WI38 (cell line): ENCODE results near the gene FHDC1.

ENCODE experiments used
- H3K4me3 ChIP-seq: 2 replicates; pipeline ENCODE4 v1.5.1; 2011; ENCODE audit warnings: low read depth, mild to moderate bottlenecking, control low read depth, low read length
- TF ChIP-seq, protein P1 (sequence below): IDR thresholded peaks from 2 replicates; pipeline ENCODE4 v1.5.1; 2012; ENCODE audit warnings: low read depth, mild to moderate bottlenecking, control low read depth, low read length

The FHDC1 gene

DNA sequence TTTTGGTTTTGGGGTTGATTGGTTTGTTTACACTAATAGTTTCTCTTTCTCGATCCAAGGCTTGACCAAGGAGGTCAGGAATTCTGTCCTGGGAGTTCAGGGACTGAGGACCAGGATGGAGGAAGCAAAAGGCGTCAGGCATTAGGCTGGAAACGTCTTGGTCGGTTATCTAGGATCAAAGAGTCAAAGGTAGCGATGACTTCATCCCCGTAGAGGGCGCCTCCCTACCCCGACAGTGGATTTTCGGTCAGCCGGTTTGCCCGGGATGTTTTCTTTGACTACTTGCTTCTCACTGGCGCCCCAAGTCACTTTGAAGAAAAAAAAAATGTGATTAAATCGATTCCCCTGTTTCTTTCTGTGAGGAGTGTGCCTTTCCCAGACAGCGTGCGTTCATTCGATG is 980 bp upstream of the FHDC1 start:
- no peak overlapping the region for H3K4me3 ChIP-seq
- TF ChIP-seq, protein P1, sequence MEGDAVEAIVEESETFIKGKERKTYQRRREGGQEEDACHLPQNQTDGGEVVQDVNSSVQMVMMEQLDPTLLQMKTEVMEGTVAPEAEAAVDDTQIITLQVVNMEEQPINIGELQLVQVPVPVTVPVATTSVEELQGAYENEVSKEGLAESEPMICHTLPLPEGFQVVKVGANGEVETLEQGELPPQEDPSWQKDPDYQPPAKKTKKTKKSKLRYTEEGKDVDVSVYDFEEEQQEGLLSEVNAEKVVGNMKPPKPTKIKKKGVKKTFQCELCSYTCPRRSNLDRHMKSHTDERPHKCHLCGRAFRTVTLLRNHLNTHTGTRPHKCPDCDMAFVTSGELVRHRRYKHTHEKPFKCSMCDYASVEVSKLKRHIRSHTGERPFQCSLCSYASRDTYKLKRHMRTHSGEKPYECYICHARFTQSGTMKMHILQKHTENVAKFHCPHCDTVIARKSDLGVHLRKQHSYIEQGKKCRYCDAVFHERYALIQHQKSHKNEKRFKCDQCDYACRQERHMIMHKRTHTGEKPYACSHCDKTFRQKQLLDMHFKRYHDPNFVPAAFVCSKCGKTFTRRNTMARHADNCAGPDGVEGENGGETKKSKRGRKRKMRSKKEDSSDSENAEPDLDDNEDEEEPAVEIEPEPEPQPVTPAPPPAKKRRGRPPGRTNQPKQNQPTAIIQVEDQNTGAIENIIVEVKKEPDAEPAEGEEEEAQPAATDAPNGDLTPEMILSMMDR: no peak

DNA sequence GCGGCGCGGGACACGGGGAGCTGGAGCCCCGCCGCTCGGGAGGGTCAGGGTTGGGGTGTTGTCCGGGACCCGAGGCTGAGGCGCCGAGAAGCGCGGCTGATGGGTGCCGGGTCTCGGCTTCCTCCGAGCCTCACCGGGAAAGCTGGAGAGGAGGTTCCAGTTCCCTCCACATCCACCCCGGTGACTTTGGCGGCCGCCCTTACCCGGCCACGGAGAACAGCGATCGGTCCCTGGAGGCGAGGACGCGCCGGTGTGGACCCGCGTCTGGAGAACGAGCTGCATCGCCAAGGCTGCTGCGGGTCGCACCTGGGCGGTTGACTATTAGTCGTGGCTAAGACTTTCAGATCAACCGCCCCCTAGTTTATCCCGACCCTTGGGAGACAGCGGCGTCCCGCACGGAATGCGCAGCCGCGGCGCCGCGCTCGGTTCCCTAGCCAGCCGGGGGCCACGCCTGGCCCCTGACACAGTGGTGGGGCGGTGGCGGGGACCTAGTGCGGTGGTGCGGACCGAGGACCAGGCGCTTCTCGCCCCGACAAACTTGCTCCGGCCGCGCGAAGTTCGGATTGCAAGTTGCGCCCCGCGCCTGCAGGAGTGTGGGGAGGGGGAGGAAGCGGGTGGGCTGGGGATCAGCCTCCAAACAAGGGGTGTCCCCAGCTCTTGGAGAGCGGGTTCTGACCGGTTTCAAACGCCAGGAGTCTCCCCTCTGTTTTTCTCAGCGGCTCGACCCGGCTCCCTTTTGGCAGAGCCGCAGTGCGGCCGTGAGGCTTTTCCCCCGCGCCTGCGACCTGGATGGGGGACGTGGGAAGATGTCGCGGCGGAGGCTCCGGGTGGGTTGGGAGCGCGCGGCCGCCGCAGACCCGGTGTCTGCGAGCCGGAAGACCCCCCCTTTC is 568 bp downstream of the FHDC1 start:
- H3K4me3 ChIP-seq: peak overlapping the region; percentile 59
- TF ChIP-seq, protein P1: no peak

DNA sequence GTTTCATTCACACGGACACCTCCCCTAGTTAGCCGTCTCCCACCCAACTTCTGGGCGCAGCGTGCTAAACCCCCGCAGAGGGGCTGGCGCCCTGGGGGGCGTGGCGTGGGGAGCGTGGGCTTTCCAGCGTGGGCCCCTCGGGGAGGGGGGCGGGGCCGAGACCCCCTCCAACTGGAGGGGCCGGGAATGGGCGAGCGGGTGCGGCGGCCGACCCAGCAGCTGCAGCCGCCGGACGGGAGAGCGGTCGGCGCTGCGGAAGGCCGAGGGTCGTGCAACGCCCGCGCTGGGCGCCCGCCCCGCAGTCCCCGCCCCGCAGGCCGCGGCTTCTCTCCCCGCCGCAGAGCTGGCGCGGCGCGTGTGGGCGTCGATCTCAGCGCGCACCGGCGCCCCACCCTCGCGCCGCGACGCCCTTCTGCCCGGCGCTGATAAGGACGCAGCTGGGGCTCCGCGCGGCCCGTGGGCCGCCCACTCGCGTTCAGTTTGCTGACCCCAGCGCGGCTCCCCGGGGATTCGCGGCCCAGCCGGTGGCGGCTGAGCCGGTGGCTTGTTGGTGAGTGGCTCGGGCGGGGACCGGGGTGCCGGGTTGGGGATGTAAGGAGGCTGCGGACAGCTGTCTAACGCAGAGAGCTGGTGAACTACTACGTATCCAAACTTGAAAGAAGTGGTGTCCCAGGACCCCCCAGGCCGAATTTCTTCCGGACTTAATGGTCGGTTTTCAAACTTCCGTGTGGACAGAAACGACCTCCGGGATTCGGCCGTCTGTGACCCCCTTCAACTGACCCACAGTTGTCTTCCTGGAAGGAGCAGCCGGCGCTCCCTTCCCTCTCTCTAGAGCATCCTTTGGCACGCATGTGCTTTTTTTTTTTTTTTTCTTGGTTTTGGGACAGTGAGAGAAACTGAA is 1.5 kb downstream of the FHDC1 start:
- peak overlapping the region; percentile 59 for H3K4me3 ChIP-seq
- TF ChIP-seq, protein P1: no peak

DNA sequence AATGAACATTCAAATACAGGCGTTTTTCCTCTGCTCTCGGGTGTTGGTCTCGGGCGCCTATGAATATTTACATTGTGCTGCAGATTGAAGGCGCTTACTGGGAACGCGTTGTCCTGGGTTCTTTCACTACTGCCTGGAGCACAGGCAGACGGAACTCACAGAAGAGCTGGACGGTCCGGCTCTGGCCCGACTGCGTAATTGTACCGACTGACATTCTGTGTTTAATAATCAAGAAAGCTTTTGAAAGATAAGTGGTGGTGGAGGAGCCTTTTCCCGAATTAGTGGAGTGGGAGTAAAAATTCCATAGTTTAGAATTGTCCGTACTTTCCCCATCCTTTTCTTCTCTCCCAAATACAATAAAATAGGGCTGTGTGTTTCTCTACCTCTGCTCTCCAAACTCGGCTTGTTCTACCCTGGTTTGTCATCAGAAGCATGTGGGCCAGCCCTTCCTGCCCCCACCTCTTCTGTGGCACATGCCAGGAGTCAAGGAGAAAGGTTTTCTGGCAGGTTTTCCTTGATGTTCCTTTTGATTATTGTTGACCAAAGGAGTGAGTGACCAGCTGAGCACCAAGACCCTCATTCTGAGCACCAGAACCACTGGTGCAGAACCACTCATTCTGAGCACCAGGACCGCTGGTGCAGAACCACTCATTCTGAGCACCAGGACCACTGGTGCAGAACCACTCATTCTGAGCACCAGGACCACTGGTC is 2.3 kb downstream of the FHDC1 start:
- TF ChIP-seq, protein P1: no peak

DNA sequence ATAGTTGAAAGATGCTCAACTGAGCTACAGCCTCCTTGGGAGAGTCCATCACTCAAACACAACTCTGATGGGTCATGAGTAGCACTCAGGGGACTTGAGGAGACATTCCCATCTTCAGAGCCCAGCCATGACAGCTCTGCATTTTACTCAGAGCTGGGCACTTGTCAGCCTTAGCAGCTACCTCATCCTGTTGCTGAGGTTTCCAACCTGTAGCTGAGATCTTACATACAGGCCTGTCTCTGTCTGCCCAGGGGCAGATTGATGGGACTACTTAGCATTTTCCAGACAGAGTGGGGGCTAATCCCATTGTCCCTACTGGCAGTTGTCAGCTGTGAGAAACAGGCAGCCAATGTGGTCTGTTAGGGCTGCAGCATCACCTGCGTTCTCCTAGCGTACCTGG is 3.5 kb downstream of the FHDC1 start:
- TF ChIP-seq, protein P1: no peak

More for the DNA sequence above, 2.3 kb downstream of the FHDC1 start:
- H3K4me3 ChIP-seq: peak overlapping the region; percentile 59

DNA sequence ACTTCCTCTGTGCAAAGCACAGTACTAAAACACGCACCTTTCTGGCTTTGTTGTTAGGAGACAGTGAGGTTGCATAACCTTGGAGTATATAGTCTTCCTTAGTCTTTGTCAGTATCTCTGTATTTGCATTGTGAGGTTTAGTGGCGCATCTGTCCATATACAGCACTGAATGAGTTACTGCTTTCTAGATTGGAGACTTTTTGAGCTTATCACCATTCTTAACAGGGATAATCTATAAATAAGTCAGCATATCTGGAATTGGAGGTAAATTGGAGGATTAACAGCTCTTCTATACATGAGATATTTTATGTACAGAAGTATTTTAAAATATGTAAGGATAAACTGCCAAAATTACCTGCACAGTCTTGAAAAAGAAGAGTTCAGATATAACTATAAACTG is 4.3 kb downstream of the FHDC1 start:
- TF ChIP-seq, protein P1: no peak
- H3K4me3 ChIP-seq: no peak overlapping the region

More for the DNA sequence above, 3.5 kb downstream of the FHDC1 start:
- no peak overlapping the region for H3K4me3 ChIP-seq
